HG03457 (cell line): ENCODE measurements around the gene PPA1.
"Not testable (repeated sequence)": the region's sequence is repeated elsewhere in the genome, so short reads cannot be mapped to it uniquely, and the experiment has no call there.

Experiments
- ATAC-seq: cut with Tn5 transposase; IDR thresholded peaks from one replicate; pipeline ENCODE4 v1.9.1; 2021; ENCODE audit warnings: moderate number of reproducible peaks; ENCODE audit not compliant: unreplicated experiment

PPA1 gene

DNA sequence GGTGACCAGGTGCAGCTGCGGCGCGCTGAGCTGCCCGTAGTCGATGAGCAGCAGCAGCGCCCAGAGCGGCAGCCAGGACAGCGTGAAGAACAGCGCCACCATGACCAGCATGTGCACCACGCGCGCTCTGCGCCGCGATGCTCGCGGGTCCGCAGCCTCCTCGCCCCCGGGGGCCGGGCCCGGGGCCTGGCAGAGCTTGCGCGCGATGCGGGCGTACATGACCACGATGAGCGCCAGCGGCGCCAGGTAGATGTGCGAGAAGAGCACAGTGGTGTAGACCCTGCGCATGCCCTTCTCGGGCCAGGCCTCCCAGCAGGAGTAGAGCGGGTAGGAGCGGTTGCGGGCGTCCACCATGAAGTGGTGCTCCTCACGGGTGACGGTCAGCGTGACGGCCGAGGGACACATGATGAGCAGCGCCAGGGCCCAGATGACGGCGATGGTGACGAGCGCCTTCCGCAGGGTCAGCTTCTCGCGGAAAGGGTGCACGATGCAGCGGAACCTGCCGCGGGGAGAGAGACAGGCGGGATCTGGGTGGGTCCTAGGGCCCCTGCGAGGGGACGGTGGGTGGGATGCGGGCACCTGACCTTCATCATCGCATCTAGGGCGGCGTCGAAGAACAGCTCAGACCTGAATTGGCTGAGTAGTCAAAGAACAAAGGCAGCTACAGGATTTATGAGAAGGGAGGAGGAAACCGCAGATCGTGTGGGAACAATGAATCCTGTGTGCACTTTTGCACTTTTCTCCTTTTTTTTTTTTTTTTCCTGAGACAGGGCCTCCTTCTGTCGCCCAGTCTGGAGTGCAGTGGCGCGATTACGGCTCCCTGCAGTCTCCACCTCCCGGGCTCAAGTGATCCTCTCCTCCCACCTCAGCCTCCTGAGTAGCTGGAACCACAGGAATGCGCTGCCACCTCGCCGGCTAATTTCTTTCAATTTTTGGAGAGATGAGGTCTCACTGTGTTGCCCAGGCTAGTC, 22.4 kb upstream of the PPA1 start:
- ATAC-seq: no peak

DNA sequence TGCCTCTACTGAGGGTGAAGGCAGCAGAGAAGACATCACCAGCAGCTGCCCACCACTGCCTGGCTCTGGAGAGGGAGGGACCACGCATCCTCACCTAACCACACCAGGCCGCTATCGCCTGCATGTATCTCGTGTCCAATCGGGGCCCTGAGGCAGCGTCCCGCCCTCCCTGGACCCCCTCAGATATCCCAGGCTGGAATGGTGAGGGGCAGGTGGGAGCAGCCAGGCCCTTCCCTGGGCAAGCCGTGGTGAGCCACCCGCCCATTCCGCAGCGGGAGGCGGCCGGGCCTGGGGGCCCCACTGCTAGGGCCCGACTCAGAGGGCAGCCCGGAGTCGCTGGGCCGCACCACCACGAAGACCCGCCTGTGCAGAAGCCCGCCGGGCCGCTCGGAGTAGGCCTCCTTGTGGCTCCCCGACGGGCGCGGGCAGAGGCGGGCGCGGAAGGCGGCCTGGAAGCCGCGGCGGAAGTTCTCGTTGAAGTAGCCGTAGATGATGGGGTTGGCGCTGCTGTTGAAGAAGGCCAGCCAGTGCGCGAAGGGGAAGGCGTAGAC, 21.6 kb upstream of the PPA1 start:
- ATAC-seq: no peak

DNA sequence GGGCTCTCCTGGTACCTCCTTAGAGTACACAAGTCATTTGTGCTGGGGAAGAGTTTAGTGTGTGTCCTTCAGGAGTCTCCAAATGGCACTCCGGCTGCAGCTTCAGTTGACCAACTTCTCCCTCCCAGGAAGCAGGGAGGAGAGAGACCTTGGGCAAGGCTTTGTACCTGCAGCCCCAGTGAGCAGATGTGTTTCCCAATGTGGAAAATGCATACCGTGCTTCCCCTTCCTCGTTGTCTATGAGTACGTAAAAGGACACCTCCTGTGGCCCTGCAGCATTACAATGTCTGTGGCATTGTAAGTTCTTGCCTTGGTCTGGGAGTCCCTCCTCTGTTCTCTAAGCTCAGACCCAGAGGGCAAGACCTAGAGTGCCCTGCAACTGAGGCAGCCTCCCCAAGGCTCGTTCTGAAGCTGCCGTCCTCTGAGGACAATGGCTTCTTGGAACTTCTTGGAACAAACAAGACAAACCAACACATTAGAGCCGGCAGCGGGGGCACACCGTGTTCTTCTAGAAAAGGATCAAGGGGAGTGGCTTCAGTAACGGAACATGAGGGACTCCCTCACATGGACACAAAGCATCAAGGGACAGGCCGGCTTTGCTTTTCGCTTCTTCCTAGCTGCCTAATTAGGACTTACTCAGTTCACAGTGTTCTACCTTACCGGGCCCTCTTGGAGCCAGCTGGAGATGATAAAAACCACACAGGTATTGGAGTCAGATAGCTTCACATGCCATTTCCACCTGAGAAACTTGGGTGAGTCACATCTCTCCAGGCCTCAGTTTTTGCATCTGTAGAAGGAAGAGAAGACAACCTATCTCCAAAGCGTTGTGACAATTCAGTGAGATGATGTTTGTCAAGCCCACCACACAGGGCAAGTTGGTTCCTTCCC, 20.9 kb upstream of the PPA1 start:
- ATAC-seq: no peak

DNA sequence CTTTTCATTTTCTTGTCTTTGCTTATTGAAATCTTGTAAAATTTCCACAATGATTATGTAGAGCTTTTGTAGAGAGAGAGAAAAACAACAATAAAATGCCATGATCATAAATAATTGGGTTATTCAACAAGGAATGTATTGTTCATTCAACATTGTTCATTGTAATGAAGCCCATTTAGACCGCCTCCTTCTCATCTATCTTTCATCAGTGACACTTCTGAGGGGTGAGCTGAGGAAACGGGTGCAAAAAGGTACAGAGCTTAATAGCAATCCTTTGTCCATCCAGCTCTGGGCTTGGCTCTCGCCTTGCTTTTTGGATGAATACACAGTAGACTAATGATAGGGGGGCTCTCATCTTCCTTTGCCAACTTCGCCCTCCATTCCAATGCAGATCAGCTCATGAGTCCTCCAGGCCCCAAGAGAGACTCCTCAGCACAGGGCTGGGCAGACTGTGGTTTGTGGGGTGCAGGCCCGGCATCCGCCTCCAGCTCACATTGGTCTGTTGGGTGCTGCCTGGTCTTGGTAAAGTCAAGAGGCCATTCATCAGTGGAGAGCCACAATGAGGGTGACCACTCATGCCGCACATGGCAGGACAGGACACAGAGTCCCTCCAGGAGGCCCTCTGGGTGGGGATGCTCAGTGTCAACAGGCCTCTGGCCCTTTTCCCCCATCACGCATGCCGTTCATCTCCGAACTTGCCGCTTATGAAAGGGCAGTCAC, 17.9 kb upstream of the PPA1 start:
- ATAC-seq: no peak

DNA sequence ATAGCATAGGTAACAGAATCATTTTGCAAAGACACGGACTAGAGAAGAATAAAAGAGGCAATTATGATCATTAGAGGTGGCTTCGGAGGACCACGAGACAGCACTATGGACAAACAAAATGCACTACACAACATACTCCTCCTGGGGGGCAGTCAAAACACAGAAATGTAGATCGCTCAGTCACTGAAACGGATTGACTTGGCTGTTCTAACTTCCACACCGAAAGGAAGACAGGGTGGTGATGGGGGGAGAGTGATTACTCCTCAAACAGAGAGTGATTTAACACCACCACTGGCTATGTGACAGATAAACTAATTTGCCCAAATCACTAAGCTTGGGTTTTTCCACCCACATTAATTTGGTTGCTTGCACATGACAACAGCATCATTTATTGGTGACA, 14.1 kb upstream of the PPA1 start:
- no peak for ATAC-seq

DNA sequence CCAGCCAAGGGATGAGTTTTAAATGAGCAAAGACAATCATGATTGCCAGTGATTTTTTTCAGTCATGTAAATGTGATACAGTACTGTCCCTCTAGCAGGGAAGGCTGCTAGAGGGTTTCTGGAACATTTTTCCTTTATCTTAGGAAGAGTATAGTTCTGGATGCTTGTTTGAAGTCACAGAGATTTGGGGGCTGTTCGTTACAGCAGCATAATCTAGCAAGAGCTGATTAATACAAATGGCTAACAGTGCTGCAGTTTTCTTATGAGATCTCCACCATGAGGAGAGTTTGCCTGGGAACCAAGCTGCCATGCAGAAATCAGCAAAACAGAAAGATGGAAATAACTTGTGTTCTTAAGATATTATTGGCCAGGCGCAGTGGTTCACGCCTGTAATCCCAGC, 7.9 kb upstream of the PPA1 start:
- no peak for ATAC-seq

DNA sequence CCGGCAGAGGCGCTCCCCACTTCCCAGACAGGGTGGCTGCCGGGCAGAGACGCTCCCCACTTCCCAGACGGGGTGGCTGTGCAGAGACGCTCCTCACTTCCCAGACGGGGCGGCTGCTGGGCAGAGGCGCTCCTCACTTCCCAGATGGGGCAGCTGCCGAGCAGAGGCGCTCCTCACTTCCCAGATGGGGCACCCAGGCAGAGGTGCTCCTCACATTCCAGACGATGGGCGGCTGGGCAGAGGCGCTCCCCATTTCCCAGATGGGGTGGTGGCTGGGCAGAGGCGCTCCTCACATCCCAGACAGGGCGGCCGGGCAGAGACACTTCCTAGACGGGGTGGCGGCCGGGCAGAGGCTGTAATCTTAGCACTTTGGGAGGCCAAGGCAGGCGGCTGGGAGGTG, 6.8 kb upstream of the PPA1 start:
- not testable (repeated sequence) for ATAC-seq

DNA sequence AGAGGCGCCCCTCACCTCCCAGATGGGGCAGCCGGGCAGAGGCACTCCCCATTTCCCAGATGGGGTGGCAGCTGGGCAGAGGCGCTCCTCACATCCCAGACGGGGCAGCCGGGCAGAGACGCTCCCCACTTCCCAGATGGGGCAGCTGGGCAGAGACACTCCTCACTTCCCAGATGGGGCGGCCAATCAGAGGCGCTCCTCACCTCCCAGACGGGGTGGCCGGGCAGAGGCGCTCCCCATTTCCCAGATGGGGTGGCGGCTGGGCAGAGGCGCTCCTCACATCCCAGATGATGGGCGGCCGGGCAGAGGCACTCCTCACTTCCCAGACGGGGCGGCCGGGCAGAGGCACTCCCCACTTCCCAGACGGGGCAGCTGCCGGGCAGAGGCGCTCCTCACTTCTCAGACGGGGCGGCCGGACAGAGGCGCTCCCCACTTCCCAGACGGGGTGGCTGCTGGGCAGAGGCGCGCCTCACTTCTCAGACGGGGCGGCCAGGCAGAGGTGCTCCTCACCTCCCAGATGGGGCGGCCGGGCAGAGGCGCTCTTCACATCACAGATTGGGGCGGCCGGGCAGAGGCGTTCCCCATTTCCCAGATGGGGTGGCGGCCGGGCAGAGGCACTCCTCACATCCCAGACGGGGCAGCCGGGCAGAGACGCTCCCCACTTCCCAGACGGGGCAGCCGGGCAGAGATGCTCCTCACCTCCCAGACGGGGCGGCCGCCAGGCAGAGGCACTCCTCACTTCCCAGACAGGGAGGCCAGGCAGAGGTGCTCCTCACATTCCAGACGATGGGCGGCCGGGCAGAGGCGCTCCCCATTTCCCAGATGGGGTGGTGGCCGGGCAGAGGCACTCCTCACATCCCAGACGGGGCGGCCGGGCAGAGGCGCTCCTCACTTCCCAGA, 6.1 kb upstream of the PPA1 start:
- ATAC-seq: not testable (repeated sequence)

DNA sequence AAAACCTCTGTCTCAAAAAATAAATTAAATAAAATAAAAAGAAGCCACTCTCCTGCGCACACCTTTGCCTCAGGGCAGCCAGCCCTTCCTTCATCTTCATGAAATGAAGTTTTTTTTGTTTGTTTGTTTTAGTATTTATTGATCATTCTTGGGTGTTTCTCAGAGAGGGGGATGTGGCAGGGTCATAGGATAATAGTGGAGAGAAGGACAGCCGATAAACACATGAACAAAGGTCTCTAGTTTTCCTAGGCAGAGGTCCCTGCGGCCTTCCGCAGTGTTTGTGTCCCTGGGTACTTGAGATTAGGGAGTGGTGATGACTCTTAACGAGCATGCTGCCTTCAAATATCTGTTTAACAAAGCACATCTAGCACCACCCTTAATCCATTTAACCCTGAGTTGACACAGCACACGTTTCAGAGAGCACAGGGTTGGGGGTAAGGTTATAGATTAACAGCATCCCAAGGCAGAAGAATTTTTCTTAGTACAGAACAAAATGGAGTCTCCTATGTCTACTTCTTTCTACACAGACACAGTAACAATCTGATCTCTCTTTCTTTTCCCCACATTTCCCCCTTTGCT, 4.8 kb upstream of the PPA1 start:
- ATAC-seq: not testable (repeated sequence)

DNA sequence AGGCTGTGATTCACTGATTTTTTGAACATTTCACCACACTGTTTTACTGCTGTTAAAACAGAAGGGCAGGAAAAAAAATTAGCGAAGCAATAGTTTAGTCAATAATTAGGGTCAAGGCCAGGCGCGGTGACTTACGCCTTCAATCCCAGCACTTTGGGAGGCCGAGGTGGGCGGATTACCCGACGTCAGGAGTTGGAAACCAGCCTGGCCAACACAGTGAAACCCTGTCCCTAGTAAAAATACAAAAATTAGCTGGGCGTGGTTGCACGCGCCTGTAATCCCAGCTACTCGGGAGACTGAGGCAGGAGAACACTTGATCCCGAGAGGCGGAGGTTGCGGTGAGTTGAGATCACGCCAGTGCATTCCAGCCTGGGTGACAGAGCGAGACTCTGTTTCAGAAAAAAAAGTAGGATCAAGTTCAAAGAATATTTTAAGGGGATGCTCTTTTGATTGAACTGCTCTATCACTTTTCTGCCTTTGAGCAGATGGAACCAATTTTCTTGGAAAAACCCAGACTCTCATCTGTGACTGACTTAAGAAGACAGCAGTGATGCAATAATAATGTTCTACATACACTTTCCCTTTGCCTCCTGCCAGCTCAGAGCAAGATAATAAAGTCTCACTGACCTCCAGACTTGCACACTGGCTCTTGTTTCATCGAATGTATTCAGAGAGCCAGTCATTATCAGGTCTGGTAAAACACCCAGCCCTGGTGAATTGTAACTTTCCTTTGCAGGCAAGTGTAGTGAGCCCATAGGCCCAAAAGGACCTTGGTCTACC, 1.6 kb upstream of the PPA1 start:
- ATAC-seq: no peak

DNA sequence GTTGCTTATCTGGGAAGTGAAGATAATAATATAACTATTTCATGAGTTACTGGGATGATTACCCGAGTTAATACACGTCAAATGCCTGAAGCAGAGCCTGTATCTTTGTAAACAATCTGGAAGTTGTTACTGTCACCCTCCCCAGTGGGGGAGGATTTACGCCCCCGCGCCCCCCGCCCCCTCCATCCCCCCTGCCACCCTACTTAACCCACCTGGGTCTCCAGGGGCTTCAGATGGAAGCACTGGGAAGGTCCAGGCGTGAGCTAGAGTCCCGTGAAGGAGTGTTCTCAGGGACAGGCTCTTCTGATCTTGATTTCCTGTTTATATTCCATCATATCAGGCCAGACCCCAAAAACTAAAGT, 691 bp upstream of the PPA1 start:
- no peak for ATAC-seq

DNA sequence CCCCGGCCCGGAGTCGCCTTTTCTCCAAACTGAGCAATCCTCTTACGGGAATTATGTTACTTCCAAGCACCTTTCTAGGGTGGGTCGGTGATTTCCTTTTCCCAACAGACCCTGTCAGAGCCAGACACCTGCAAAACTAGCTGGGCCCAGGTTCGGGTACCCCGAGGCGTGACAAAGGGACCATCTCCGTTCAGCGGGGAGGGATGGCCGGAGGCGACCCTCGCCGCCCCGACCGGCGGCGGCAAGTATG, 445 bp downstream of the PPA1 start:
- no peak for ATAC-seq

DNA sequence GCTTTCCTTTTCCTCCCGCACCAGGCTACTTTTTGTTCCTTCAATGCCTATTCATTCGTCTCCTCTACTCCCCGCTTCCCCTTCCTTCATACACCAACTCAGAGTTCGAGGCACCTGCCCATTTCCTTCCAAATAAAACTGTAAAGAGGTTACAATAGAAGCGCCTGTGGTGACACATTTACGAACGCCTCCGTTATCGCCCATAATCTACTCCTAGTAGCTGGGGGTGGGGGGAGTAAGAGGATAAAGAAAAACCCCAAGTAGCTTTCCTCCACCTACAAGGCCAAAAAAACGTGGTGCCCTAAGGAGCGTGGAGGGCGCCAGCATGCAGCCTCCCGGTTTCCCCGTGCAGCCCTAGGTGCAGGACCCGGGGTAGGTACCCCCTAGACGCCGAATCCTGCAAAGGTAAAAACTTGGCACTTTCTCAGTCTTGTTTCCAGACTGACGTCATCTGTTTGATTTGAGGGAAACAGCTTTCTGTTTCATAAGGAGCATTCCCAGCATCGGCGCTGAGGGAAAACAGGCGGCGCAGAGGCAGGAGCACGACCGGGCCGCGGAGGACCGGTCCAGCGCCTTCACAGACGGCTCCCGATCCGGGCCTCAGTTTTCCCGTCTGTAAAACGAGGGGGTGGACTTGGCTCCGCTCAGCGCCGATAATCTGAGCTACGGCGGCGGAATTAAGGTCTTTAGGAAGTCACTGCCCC, 922 bp downstream of the PPA1 start:
- no peak for ATAC-seq

DNA sequence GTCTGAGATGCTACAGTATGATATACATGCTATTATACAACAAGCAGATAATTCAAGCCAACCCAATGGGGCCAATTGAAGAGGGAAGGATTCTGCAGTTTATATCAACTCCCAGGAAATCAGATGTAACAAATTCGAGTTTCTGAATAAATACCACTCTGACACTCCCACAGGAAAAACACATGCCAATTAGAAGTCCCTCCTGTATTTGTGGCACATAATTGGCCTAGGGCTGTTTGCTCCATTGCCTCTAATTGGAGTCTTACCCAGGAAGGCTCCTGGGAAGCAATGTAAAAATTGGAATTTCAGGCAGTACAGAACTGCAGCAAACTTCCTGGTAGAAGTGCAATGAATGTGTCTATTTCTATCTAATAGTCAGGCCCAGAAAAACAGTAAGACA, 4.7 kb downstream of the PPA1 start:
- no peak for ATAC-seq

DNA sequence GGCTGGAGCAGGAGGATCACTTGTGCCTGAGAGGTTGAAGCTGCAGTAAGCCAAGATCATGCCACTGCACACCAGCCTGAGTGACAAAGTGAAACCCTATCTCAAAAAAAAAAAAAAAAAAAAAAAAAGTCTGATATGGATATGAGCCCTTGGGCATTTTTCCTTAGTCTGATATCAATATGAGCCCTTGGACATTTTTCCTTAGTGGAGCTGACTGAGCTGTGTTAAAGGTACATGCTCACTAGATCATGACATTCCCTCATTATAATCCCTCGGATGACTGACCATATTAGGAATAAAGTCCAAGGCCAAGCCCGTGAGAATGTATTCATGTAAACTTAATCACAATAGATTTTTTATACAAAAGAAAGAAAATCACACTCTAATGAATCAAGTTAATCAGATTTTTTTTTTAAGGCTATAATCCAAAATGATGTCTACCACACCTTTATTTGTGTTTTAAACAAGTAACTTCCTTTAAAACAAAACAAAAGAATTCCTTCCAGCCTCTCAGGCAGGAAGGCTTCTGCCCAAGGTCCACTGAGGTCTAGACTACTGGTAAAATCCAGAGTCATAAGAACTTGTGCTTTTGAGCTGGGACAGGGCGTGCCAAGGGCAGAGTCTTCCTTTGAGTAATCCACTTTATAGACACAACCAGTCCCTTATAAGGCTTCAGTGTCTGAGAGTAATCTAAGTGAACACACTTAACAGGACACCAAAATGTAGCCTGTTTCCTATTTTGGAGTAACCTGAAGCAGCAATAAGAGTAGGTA, 5.5 kb downstream of the PPA1 start:
- no peak for ATAC-seq

DNA sequence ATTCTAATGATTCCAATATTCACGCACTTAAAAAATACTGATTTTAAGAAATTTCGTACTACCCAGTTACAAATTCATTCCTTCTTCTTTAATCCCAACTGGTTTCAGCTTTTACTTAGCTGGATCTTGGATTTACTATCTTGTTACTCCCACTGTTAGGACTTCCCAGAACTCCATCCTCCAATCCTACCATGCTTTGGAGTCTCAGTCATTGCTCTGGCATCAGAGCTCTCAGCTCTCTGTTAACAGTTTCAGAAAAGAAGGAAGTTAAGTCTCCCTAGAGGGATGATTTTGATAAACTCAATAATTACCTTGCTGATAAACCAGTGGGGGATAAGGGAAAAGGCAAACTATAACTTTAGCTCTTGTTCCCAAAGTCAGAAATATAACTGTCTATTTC, 9.5 kb downstream of the PPA1 start:
- ATAC-seq: no peak

DNA sequence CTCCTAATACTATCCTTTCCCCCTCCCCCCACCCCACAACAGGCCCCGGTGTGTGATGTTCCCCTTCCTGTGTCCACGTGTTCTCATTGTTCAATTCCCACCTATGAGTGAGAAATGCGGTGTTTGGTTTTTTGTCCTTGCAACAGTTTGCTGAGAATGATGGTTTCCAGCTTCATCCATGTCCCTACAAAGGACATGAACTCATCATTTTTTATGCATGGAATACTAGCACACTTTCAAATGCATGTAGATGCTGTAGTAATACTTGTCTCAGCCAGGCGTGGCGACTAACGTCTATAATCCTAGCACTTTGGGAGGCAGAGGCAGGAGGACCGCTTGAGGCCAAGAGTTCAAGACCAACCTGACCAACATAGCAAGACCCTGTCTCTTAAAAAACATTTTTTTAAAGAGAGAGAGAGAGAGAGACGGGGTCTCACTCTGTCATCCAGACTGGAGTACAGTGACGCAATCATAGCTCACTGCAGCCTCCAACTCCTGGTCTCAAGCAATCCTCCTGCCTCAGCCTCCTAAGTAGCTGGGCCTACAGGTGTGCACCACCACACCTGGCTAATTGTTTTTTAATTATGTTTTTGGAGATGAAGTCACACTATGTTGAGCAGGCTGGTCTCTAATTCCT, 10.3 kb downstream of the PPA1 start:
- ATAC-seq: not testable (repeated sequence)
